ENCODE data around the gene DYNC1I1. TPM values are rescaled to one million over a fixed set of nuclear protein-coding genes. Genes with fewer than 3 reads are reported as not detected.

DYNC1I1 gene
- polyA plus RNA-seq, 1 of the 3 experiments (the other 2 are of a cell fraction) = 0.05 TPM

GRCh38 chr7:96102096-96102811 lies 329.9 kb downstream of the DYNC1I1 start (continued):
- no peak for TF ChIP-seq PBX3 (IDR thresholded peaks at IDR 0.05)
- no peak for TF ChIP-seq FOXJ3 (CRISPR knock-in tag; IDR thresholded peaks at IDR 0.05)
- no peak for TF ChIP-seq RXRA (IDR thresholded peaks at IDR 0.05; ENCODE audit: borderline replicate concordance, low read depth)
- no peak for TF ChIP-seq POLR2AphosphoS5 (IDR thresholded peaks at IDR 0.05; ENCODE audit: low read depth, low read length)
- no peak for TF ChIP-seq FOXM1 (IDR thresholded peaks at IDR 0.05; ENCODE audit: low read depth)
- TF ChIP-seq USF1 (IDR thresholded peaks at IDR 0.05; ENCODE audit: borderline replicate concordance, low read depth) = no peak

DNA sequence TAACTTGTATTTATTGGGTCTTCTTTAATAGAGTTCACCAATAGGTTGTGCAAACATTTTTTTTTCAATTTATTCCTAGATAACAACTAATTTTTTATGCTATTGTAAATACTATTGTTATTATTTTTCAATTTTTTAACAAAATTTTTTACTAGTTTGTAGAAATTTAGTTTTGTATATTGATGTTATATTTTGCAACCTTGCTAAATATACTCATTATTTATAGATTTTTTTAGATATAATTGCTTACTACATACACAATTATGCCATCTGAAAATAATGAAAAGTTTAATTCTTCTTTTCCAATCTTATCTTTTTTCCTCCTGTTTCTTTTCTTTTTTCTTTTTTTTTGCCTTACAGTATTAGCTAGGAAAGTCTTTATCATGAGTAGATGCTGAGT lies 332.6 kb downstream of the DYNC1I1 start:
- H2AFZ ChIP-seq (ENCODE audit: low read depth) = no peak overlapping the region
- H3K9me3 ChIP-seq = no peaks in the 10 kb centered on the region
- POLR2A ChIA-PET = no interaction called here
- no peaks in the 10 kb centered on the region for H3K36me3 ChIP-seq (replicated peaks in 1 of 2; ENCODE audit: control insufficient read depth in 1 of 2, insufficient read depth in 2 of 2, low read length in 1 of 2)
- no peaks in the 10 kb centered on the region for H3K4me1 ChIP-seq (ENCODE audit: control insufficient read depth in 1 of 2, insufficient read depth in 2 of 2, low read depth in 1 of 2, low read length in 1 of 2)
- no peaks in the 10 kb centered on the region for H3F3A ChIP-seq (replicated peaks; ENCODE audit: insufficient read depth)
- H3K9me2 ChIP-seq = no peaks in the 10 kb centered on the region
- TF ChIP-seq RAD21 (IDR thresholded peaks at IDR 0.05; ENCODE audit: low read length) (no peak), JUND (IDR thresholded peaks at IDR 0.05) (no peak), MAX (IDR thresholded peaks at IDR 0.05; ENCODE audit: low read depth) (no peak), MEF2A (IDR thresholded peaks at IDR 0.05; ENCODE audit: borderline replicate concordance, low read depth) (no peak), YY1 (IDR thresholded peaks at IDR 0.05; ENCODE audit: low read depth) (no peak), SIN3A (IDR thresholded peaks at IDR 0.05; ENCODE audit: borderline replicate concordance, low read depth, low read length) (no peak), RXRA (IDR thresholded peaks at IDR 0.05; ENCODE audit: borderline replicate concordance, low read depth) (no peak), MXI1 (IDR thresholded peaks at IDR 0.05; ENCODE audit: low read depth, low read length) (no peak), CTCF (IDR thresholded peaks at IDR 0.05) (no peak), RFX5 (IDR thresholded peaks at IDR 0.05; ENCODE audit: low read length) (no peak), EZH2phosphoT487 (IDR thresholded peaks at IDR 0.05; ENCODE audit: borderline replicate concordance, low read depth) (no peak), TAF1 (IDR thresholded peaks at IDR 0.05; ENCODE audit: borderline replicate concordance, low read depth, low read length) (no peak), USF1 (IDR thresholded peaks at IDR 0.05; ENCODE audit: borderline replicate concordance, low read depth) (no peak), GATA2 (CRISPR knock-in tag; IDR thresholded peaks at IDR 0.05) (no peak), POLR2AphosphoS5 (IDR thresholded peaks at IDR 0.05; ENCODE audit: low read depth, low read length) (no peak)
- TF ChIP-seq, protein P1, sequence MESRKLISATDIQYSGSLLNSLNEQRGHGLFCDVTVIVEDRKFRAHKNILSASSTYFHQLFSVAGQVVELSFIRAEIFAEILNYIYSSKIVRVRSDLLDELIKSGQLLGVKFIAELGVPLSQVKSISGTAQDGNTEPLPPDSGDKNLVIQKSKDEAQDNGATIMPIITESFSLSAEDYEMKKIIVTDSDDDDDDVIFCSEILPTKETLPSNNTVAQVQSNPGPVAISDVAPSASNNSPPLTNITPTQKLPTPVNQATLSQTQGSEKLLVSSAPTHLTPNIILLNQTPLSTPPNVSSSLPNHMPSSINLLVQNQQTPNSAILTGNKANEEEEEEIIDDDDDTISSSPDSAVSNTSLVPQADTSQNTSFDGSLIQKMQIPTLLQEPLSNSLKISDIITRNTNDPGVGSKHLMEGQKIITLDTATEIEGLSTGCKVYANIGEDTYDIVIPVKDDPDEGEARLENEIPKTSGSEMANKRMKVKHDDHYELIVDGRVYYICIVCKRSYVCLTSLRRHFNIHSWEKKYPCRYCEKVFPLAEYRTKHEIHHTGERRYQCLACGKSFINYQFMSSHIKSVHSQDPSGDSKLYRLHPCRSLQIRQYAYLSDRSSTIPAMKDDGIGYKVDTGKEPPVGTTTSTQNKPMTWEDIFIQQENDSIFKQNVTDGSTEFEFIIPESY (IDR thresholded peaks at IDR 0.05; ENCODE audit: borderline replicate concordance, low read depth) = no peak
- H3K4me2 ChIP-seq = no peak overlapping the region
- H3K4me3 ChIP-seq (ENCODE audit: low read depth in 2 of 2, low read length in 1 of 2) = no peak overlapping the region
- H3K27ac ChIP-seq (ENCODE audit: low read depth in 2 of 2, low read length in 1 of 2) = no peak overlapping the region
- H3K27me3 ChIP-seq (ENCODE audit: insufficient read depth) = no peaks in the 10 kb centered on the region
- no peak overlapping the region for H3K9ac ChIP-seq
- no peaks in the 10 kb centered on the region for H4K20me1 ChIP-seq (ENCODE audit: insufficient read depth)
- H3K79me2 ChIP-seq (ENCODE audit: insufficient read depth) = no peaks in the 10 kb centered on the region
- DNase-seq = no peak
- CTCF ChIA-PET = interaction anchor here (1.3 kb wide), 1 partner anchor 14 kb away, joined by 3 read pairs; no protein-coding TSS in a partner anchor
